ENCODE results near the gene VPS13A. TPM values are rescaled to one million over a fixed set of nuclear protein-coding genes. Genes with fewer than 3 reads are reported as not detected.
A peak's percentile ranks its signal among the peaks of the same experiment; 100 is the strongest.

Gene VPS13A
- total and polyA plus RNA-seq, 9 of the 15 experiments (the other 6 are each of a cell fraction or from before 2014, with no cell fraction given), result 5.6 to 29.9 (median 14.7) TPM

DNA sequence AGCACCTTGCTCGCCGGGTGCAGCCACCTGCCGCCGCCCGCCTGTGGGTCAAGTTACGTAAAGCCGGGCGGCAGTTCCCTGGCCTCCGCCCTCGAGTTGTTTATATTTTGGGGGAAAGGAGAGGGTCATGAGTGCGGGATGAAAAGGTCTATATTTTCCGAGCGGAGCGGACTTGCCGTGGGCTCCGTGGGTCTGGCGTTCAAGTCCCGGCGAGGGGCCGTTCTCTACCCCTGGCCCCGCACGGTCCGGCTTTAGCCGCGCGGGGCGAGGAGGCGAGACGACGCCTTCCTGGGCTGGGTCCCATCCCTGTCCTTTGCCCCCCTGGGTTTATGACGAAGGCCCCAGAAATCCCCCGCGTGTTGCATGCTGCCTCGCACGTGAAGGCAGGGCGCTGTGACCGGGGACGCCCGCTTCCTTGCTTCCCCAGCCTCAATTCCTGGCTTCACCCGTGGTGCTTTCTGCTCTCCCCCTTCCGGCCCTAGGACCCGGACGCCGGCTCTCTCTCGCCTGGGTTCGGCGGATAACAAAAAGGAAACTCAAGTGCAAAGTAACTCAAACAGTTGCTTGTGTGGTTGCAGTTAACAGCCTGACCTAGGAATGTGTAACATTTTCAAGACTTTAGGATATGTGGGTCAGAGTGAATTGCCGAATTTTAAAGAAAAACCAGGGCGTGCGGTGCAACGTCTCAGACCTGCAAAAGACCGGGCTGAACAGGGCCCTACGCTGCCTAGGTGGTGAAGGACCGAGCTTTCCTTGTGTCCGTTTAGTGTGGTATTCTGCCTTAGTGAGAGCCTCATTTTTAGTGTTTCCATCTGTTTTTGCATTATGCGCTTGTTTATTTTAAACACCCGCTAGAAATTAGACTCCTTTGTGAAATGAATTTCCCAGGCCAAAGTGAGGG, 810 bp downstream of the VPS13A start (continued):
- peak in 1 of 2 experiments; percentile 35; a peak in 1 of 4 replicates for TF ChIP-seq SIN3A (IDR thresholded peaks at IDR 0.05; ENCODE audit: borderline replicate concordance in 2 of 2, control insufficient read depth in 1 of 2, low read depth in 2 of 2, low read length in 2 of 2)
- TF ChIP-seq ZFX (CRISPR knock-in tag; IDR thresholded peaks at IDR 0.05), result peak; percentile 63
- TF ChIP-seq, protein P1, sequence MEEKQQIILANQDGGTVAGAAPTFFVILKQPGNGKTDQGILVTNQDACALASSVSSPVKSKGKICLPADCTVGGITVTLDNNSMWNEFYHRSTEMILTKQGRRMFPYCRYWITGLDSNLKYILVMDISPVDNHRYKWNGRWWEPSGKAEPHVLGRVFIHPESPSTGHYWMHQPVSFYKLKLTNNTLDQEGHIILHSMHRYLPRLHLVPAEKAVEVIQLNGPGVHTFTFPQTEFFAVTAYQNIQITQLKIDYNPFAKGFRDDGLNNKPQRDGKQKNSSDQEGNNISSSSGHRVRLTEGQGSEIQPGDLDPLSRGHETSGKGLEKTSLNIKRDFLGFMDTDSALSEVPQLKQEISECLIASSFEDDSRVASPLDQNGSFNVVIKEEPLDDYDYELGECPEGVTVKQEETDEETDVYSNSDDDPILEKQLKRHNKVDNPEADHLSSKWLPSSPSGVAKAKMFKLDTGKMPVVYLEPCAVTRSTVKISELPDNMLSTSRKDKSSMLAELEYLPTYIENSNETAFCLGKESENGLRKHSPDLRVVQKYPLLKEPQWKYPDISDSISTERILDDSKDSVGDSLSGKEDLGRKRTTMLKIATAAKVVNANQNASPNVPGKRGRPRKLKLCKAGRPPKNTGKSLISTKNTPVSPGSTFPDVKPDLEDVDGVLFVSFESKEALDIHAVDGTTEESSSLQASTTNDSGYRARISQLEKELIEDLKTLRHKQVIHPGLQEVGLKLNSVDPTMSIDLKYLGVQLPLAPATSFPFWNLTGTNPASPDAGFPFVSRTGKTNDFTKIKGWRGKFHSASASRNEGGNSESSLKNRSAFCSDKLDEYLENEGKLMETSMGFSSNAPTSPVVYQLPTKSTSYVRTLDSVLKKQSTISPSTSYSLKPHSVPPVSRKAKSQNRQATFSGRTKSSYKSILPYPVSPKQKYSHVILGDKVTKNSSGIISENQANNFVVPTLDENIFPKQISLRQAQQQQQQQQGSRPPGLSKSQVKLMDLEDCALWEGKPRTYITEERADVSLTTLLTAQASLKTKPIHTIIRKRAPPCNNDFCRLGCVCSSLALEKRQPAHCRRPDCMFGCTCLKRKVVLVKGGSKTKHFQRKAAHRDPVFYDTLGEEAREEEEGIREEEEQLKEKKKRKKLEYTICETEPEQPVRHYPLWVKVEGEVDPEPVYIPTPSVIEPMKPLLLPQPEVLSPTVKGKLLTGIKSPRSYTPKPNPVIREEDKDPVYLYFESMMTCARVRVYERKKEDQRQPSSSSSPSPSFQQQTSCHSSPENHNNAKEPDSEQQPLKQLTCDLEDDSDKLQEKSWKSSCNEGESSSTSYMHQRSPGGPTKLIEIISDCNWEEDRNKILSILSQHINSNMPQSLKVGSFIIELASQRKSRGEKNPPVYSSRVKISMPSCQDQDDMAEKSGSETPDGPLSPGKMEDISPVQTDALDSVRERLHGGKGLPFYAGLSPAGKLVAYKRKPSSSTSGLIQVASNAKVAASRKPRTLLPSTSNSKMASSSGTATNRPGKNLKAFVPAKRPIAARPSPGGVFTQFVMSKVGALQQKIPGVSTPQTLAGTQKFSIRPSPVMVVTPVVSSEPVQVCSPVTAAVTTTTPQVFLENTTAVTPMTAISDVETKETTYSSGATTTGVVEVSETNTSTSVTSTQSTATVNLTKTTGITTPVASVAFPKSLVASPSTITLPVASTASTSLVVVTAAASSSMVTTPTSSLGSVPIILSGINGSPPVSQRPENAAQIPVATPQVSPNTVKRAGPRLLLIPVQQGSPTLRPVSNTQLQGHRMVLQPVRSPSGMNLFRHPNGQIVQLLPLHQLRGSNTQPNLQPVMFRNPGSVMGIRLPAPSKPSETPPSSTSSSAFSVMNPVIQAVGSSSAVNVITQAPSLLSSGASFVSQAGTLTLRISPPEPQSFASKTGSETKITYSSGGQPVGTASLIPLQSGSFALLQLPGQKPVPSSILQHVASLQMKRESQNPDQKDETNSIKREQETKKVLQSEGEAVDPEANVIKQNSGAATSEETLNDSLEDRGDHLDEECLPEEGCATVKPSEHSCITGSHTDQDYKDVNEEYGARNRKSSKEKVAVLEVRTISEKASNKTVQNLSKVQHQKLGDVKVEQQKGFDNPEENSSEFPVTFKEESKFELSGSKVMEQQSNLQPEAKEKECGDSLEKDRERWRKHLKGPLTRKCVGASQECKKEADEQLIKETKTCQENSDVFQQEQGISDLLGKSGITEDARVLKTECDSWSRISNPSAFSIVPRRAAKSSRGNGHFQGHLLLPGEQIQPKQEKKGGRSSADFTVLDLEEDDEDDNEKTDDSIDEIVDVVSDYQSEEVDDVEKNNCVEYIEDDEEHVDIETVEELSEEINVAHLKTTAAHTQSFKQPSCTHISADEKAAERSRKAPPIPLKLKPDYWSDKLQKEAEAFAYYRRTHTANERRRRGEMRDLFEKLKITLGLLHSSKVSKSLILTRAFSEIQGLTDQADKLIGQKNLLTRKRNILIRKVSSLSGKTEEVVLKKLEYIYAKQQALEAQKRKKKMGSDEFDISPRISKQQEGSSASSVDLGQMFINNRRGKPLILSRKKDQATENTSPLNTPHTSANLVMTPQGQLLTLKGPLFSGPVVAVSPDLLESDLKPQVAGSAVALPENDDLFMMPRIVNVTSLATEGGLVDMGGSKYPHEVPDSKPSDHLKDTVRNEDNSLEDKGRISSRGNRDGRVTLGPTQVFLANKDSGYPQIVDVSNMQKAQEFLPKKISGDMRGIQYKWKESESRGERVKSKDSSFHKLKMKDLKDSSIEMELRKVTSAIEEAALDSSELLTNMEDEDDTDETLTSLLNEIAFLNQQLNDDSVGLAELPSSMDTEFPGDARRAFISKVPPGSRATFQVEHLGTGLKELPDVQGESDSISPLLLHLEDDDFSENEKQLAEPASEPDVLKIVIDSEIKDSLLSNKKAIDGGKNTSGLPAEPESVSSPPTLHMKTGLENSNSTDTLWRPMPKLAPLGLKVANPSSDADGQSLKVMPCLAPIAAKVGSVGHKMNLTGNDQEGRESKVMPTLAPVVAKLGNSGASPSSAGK (IDR thresholded peaks at IDR 0.05), result peak; percentile 83
- TF ChIP-seq ELF1 (tag; IDR thresholded peaks at IDR 0.05), result no peak
- TF ChIP-seq BHLHE40 (IDR thresholded peaks at IDR 0.05; ENCODE audit: low read length), result peak; percentile 41; the same call in 1 of the 2 replicates

All from K562 (cell line).